ENCODE results near the gene EVA1A.

GRCh38 chr2:75450068-75450467, 110.7 kb downstream of the EVA1A start:
- TF ChIP-seq, protein P1, sequence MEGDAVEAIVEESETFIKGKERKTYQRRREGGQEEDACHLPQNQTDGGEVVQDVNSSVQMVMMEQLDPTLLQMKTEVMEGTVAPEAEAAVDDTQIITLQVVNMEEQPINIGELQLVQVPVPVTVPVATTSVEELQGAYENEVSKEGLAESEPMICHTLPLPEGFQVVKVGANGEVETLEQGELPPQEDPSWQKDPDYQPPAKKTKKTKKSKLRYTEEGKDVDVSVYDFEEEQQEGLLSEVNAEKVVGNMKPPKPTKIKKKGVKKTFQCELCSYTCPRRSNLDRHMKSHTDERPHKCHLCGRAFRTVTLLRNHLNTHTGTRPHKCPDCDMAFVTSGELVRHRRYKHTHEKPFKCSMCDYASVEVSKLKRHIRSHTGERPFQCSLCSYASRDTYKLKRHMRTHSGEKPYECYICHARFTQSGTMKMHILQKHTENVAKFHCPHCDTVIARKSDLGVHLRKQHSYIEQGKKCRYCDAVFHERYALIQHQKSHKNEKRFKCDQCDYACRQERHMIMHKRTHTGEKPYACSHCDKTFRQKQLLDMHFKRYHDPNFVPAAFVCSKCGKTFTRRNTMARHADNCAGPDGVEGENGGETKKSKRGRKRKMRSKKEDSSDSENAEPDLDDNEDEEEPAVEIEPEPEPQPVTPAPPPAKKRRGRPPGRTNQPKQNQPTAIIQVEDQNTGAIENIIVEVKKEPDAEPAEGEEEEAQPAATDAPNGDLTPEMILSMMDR (IDR thresholded peaks at IDR 0.05) = no peak
- TF ChIP-seq EP300 (IDR thresholded peaks at IDR 0.05; ENCODE audit: low read depth) = no peak
- TF ChIP-seq POLR2A (IDR thresholded peaks at IDR 0.05) = no peak
- no peak for TF ChIP-seq POLR2AphosphoS5 (IDR thresholded peaks at IDR 0.05)

All from transverse colon (tissue), 4 donors.